GM12874 (cell line): Measurements from ENCODE around the gene NAPA.

ENCODE experiments used
- CTCF ChIP-seq: IDR thresholded peaks from 2 replicates; pipeline ENCODE4 v1.5.1; 2011; ENCODE audit warnings: low read depth, mild to moderate bottlenecking, control low read depth, low read length, moderate library complexity; ENCODE audit not compliant: insufficient read depth

NAPA gene

GRCh38 chr19:47471381-47471732 is 43.5 kb downstream of the NAPA start:
- no peak for TF ChIP-seq CTCF

- TF ChIP-seq CTCF = no peak
Observed at GRCh38 chr19:47470447-47471195, 44.2 kb downstream of the NAPA start.

GRCh38 chr19:47469719-47470118 is 45.1 kb downstream of the NAPA start:
- no peak for TF ChIP-seq CTCF

GRCh38 chr19:47469363-47469700 is 45.5 kb downstream of the NAPA start:
- TF ChIP-seq CTCF = no peak

- TF ChIP-seq CTCF = no peak
Observed at GRCh38 chr19:47467914-47468313, 46.9 kb downstream of the NAPA start.

- no peak for TF ChIP-seq CTCF
Observed at GRCh38 chr19:47465957-47466356, 48.9 kb downstream of the NAPA start.

GRCh38 chr19:47464675-47465419 is 50.0 kb downstream of the NAPA start:
- TF ChIP-seq CTCF = no peak
